ENCODE data around the gene CALN1.

Gene CALN1

DNA sequence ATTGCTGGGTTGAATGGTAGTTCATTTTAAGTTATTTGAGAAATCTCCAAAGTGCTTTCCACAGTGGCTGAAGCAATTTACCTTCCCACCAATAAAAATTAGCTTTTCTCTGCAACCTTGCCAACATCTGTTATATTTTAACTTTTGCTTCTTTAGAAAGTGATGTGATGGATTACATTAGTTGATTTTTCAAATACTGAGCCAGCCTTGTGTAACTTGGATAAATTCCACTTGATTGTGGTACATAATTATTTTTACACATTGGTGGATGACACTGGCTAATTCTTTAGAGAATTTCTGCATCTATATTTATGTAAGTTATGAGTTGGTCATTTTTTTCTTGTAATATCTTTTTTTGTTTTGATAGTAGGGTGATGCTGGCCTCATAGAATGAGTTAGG is 646.1 kb downstream of the CALN1 start:
- no peaks in the 10 kb centered on the region for H3K79me1 ChIP-seq (replicated peaks; ENCODE audit: low read length, poor library complexity, severe bottlenecking)
- H2BK12ac ChIP-seq (ENCODE audit: low read length in 2 of 2): no peak overlapping the region
- H3K4me3 ChIP-seq (ENCODE audit: insufficient read depth in 1 of 2, low read depth in 1 of 2, low read length in 2 of 2): no peak overlapping the region
- peaks cover 19% of the 10 kb centered on the region for H3K9me3 ChIP-seq (ENCODE audit: control insufficient read depth, low read length)
- DNase-seq: no peak
- H3K27ac ChIP-seq (ENCODE audit: low read length, poor library complexity, severe bottlenecking): no peak overlapping the region
- H2AK5ac ChIP-seq (ENCODE audit: low read length, severe bottlenecking): no peak overlapping the region
- H4K91ac ChIP-seq (ENCODE audit: low read length): no peak overlapping the region
- no peak overlapping the region for H3K9ac ChIP-seq (ENCODE audit: low read length)
- no peak overlapping the region for H3K4ac ChIP-seq (ENCODE audit: low read depth in 1 of 2, low read length in 2 of 2)
- H2BK5ac ChIP-seq (ENCODE audit: low read depth, low read length, poor library complexity, severe bottlenecking): no peak overlapping the region
- no peak overlapping the region for H3K14ac ChIP-seq (ENCODE audit: low read length in 2 of 2)
- no peak overlapping the region for H2BK15ac ChIP-seq (ENCODE audit: low read depth, poor library complexity, severe bottlenecking)
- no peak overlapping the region for H2AFZ ChIP-seq (ENCODE audit: low read depth, low read length)
- H3K36me3 ChIP-seq (ENCODE audit: control insufficient read depth in 1 of 2, insufficient read depth in 2 of 2, low read depth in 1 of 2, low read length in 2 of 2): no peaks in the 10 kb centered on the region
- no peak overlapping the region for H2BK120ac ChIP-seq (ENCODE audit: low read depth, low read length)
- no peak overlapping the region for H4K8ac ChIP-seq (ENCODE audit: low read length)
- no peaks in the 10 kb centered on the region for H3K4me1 ChIP-seq (ENCODE audit: control insufficient read depth, insufficient read depth, low read depth, low read length)
- H3K27me3 ChIP-seq (ENCODE audit: control insufficient read depth in 1 of 2, insufficient read depth in 1 of 2, low read length in 2 of 2): no peaks in the 10 kb centered on the region
- no peak overlapping the region for H3K23ac ChIP-seq (ENCODE audit: low read length in 2 of 2)
- no peak overlapping the region for H3K18ac ChIP-seq (ENCODE audit: low read depth in 1 of 2, low read length in 2 of 2)
- no peak overlapping the region for H3K4me2 ChIP-seq (ENCODE audit: low read length, poor library complexity, severe bottlenecking)

DNA sequence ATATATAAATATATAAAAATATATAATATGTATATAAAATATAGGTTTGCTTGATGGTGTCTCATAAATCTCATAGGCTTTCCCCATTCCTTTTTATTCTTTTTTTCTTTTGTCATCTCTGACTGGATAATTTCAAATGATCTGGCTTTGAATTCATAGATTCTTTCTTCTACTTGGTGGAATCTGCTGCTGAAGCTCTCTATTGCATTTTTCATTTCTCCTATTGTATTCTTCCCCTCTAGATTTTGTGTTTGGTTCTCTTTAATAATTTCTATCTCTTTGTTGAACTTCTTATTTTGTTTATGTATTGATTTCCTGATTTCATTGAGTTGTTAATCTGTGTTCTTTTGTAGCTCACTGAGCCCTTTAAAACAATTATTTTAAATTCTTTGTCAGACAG is 650.8 kb downstream of the CALN1 start:
- Histone ChIP-seq H2BK12ac (ENCODE audit: low read length in 2 of 2) (no peak overlapping the region), H4K91ac (ENCODE audit: low read length) (no peak overlapping the region), H3K79me1 (replicated peaks; ENCODE audit: low read length, poor library complexity, severe bottlenecking) (no peaks in the 10 kb centered on the region), H3K4ac (ENCODE audit: low read depth in 1 of 2, low read length in 2 of 2) (no peak overlapping the region), H3K9me3 (ENCODE audit: control insufficient read depth, low read length) (peaks cover 27% of the 10 kb centered on the region), H4K8ac (ENCODE audit: low read length) (no peak overlapping the region), H3K36me3 (ENCODE audit: control insufficient read depth in 1 of 2, insufficient read depth in 2 of 2, low read depth in 1 of 2, low read length in 2 of 2) (no peaks in the 10 kb centered on the region), H3K4me1 (ENCODE audit: control insufficient read depth, insufficient read depth, low read depth, low read length) (no peaks in the 10 kb centered on the region), H3K27ac (ENCODE audit: low read length, poor library complexity, severe bottlenecking) (no peak overlapping the region), H3K9ac (ENCODE audit: low read length) (no peak overlapping the region), H3K4me2 (ENCODE audit: low read length, poor library complexity, severe bottlenecking) (no peak overlapping the region), H2AFZ (ENCODE audit: low read depth, low read length) (no peak overlapping the region), H3K27me3 (ENCODE audit: control insufficient read depth in 1 of 2, insufficient read depth in 1 of 2, low read length in 2 of 2) (no peaks in the 10 kb centered on the region), H2BK120ac (ENCODE audit: low read depth, low read length) (no peak overlapping the region), H3K4me3 (ENCODE audit: insufficient read depth in 1 of 2, low read depth in 1 of 2, low read length in 2 of 2) (no peak overlapping the region), H2AK5ac (ENCODE audit: low read length, severe bottlenecking) (no peak overlapping the region), H3K23ac (ENCODE audit: low read length in 2 of 2) (no peak overlapping the region), H2BK5ac (ENCODE audit: low read depth, low read length, poor library complexity, severe bottlenecking) (no peak overlapping the region), H3K18ac (ENCODE audit: low read depth in 1 of 2, low read length in 2 of 2) (no peak overlapping the region), H2BK15ac (ENCODE audit: low read depth, poor library complexity, severe bottlenecking) (no peak overlapping the region), H3K14ac (ENCODE audit: low read length in 2 of 2) (no peak overlapping the region)
- DNase-seq: no peak

DNA sequence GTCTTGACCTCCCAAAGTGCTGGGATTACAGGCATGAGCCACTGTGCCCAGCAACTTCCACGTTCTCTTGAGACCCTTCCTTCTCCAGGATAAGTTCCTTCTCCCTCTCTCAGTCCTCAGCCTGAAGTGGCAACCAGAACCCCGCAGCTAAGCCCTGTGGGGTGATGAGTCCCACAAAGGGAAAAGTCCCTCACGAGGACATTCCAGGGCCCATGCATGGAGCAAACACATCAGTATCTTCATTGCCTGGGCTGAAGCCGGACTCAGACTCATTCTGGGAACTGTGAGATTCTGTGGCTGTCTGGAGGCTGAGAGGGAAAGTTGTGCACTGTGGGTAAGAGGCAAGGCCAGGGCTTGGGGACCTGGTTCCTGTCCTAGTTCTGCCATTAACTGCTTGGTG is 657.3 kb downstream of the CALN1 start:
- no peak overlapping the region for H3K23ac ChIP-seq (ENCODE audit: low read length in 2 of 2)
- 74% methylated on average over 4 of the region's 4 CpGs for WGBS
- peaks cover 6% of the 10 kb centered on the region for H3K4me1 ChIP-seq (ENCODE audit: control insufficient read depth, insufficient read depth, low read depth, low read length)
- no peak for DNase-seq
- H3K27ac ChIP-seq (ENCODE audit: low read length, poor library complexity, severe bottlenecking): no peak overlapping the region
- H3K14ac ChIP-seq (ENCODE audit: low read length in 2 of 2): no peak overlapping the region
- no peaks in the 10 kb centered on the region for H3K36me3 ChIP-seq (ENCODE audit: control insufficient read depth in 1 of 2, insufficient read depth in 2 of 2, low read depth in 1 of 2, low read length in 2 of 2)
- H3K27me3 ChIP-seq (ENCODE audit: control insufficient read depth in 1 of 2, insufficient read depth in 1 of 2, low read length in 2 of 2): peaks cover 7 to 45% of the 10 kb centered on the region in 2 experiments
- no peak overlapping the region for H2BK12ac ChIP-seq (ENCODE audit: low read length in 2 of 2)
- no peak overlapping the region for H3K4me2 ChIP-seq (ENCODE audit: low read length, poor library complexity, severe bottlenecking)
- no peak overlapping the region for H2AFZ ChIP-seq (ENCODE audit: low read depth, low read length)
- no peak overlapping the region for H3K9ac ChIP-seq (ENCODE audit: low read length)
- no peak overlapping the region for H4K91ac ChIP-seq (ENCODE audit: low read length)
- H4K8ac ChIP-seq (ENCODE audit: low read length): no peak overlapping the region
- H2BK5ac ChIP-seq (ENCODE audit: low read depth, low read length, poor library complexity, severe bottlenecking): no peak overlapping the region
- no peak overlapping the region for H2AK5ac ChIP-seq (ENCODE audit: low read length, severe bottlenecking)
- H2BK120ac ChIP-seq (ENCODE audit: low read depth, low read length): no peak overlapping the region
- no peak overlapping the region for H3K4ac ChIP-seq (ENCODE audit: low read depth in 1 of 2, low read length in 2 of 2)
- no peaks in the 10 kb centered on the region for H3K79me1 ChIP-seq (replicated peaks; ENCODE audit: low read length, poor library complexity, severe bottlenecking)
- H3K4me3 ChIP-seq (ENCODE audit: insufficient read depth in 1 of 2, low read depth in 1 of 2, low read length in 2 of 2): no peak overlapping the region
- H2BK15ac ChIP-seq (ENCODE audit: low read depth, poor library complexity, severe bottlenecking): no peak overlapping the region
- peaks cover 2% of the 10 kb centered on the region for H3K9me3 ChIP-seq (ENCODE audit: control insufficient read depth, low read length)
- no peak overlapping the region for H3K18ac ChIP-seq (ENCODE audit: low read depth in 1 of 2, low read length in 2 of 2)

- peaks cover 7 to 46% of the 10 kb centered on the region in 2 experiments for H3K27me3 ChIP-seq (ENCODE audit: control insufficient read depth in 1 of 2, insufficient read depth in 1 of 2, low read length in 2 of 2)
- peaks cover 2% of the 10 kb centered on the region for H3K9me3 ChIP-seq (ENCODE audit: control insufficient read depth, low read length)
- no peak overlapping the region for H2BK120ac ChIP-seq (ENCODE audit: low read depth, low read length)
- H3K4me3 ChIP-seq (ENCODE audit: insufficient read depth in 1 of 2, low read depth in 1 of 2, low read length in 2 of 2): no peak overlapping the region
- H4K91ac ChIP-seq (ENCODE audit: low read length): no peak overlapping the region
- no peak overlapping the region for H2BK12ac ChIP-seq (ENCODE audit: low read length in 2 of 2)
- H3K23ac ChIP-seq (ENCODE audit: low read length in 2 of 2): no peak overlapping the region
- DNase-seq: no peak
- no peak overlapping the region for H3K9ac ChIP-seq (ENCODE audit: low read length)
- peaks cover 6% of the 10 kb centered on the region for H3K4me1 ChIP-seq (ENCODE audit: control insufficient read depth, insufficient read depth, low read depth, low read length)
- H2AK5ac ChIP-seq (ENCODE audit: low read length, severe bottlenecking): no peak overlapping the region
- H3K36me3 ChIP-seq (ENCODE audit: control insufficient read depth in 1 of 2, insufficient read depth in 2 of 2, low read depth in 1 of 2, low read length in 2 of 2): no peaks in the 10 kb centered on the region
- WGBS: 46% methylated on average over 9 of the region's 9 CpGs
- no peak overlapping the region for H2AFZ ChIP-seq (ENCODE audit: low read depth, low read length)
- no peak overlapping the region for H2BK15ac ChIP-seq (ENCODE audit: low read depth, poor library complexity, severe bottlenecking)
- no peak overlapping the region for H3K14ac ChIP-seq (ENCODE audit: low read length in 2 of 2)
- H3K4me2 ChIP-seq (ENCODE audit: low read length, poor library complexity, severe bottlenecking): no peak overlapping the region
- H4K8ac ChIP-seq (ENCODE audit: low read length): no peak overlapping the region
- H3K79me1 ChIP-seq (replicated peaks; ENCODE audit: low read length, poor library complexity, severe bottlenecking): no peaks in the 10 kb centered on the region
- no peak overlapping the region for H3K4ac ChIP-seq (ENCODE audit: low read depth in 1 of 2, low read length in 2 of 2)
- H3K18ac ChIP-seq (ENCODE audit: low read depth in 1 of 2, low read length in 2 of 2): no peak overlapping the region
- H3K27ac ChIP-seq (ENCODE audit: low read length, poor library complexity, severe bottlenecking): no peak overlapping the region
- H2BK5ac ChIP-seq (ENCODE audit: low read depth, low read length, poor library complexity, severe bottlenecking): no peak overlapping the region
Measured at GRCh38 chr7:71753956-71754664, 658.0 kb downstream of the CALN1 start.
